Measurements from ENCODE around the gene FOSB.

FOSB gene

GRCh38 chr19:45488708-45489107 lies 20.9 kb downstream of the FOSB start:
- FAIRE-seq (no peak), DNase-seq (ENCODE audit: insufficient read length, low spot score) (no peak)
- no peak for TF ChIP-seq CTCF (IDR thresholded peaks at IDR 0.05; ENCODE audit: insufficient read depth, missing control alignments)

GRCh38 chr19:45489216-45489855 lies 21.5 kb downstream of the FOSB start:
- TF ChIP-seq CTCF (IDR thresholded peaks at IDR 0.05; ENCODE audit: insufficient read depth, missing control alignments) = no peak
- no peak for DNase-seq (ENCODE audit: insufficient read length, low spot score)
- no peak for FAIRE-seq

- DNase-seq (ENCODE audit: insufficient read length, low spot score) = no peak
- TF ChIP-seq CTCF (IDR thresholded peaks at IDR 0.05; ENCODE audit: insufficient read depth, missing control alignments) = no peak
- FAIRE-seq = no peak
These were observed 24.4 kb downstream of the FOSB start for GRCh38 chr19:45492137-45492626.

- FAIRE-seq = no peak
- no peak for TF ChIP-seq CTCF (IDR thresholded peaks at IDR 0.05; ENCODE audit: insufficient read depth, missing control alignments)
- DNase-seq (ENCODE audit: insufficient read length, low spot score) = no peak
These were observed 25.1 kb downstream of the FOSB start for GRCh38 chr19:45492627-45493470.

GRCh38 chr19:45494261-45494916 lies 26.6 kb downstream of the FOSB start:
- no peak for TF ChIP-seq CTCF (IDR thresholded peaks at IDR 0.05; ENCODE audit: insufficient read depth, missing control alignments)
- no peak for FAIRE-seq

GRCh38 chr19:45495178-45495577 lies 27.4 kb downstream of the FOSB start:
- DNase-seq (ENCODE audit: insufficient read length, low spot score) = no peak
- TF ChIP-seq CTCF (IDR thresholded peaks at IDR 0.05; ENCODE audit: insufficient read depth, missing control alignments) = no peak
- FAIRE-seq = no peak

More at GRCh38 chr19:45494261-45494916, 26.6 kb downstream of the FOSB start:
- DNase-seq (ENCODE audit: insufficient read length, low spot score) = no peak
